B cell (primary cell): Measurements from ENCODE around the gene CHCHD5. TPM values are rescaled to one million over a fixed set of nuclear protein-coding genes. Genes with fewer than 3 reads are reported as not detected.
"Not testable (repeated sequence)": the region's sequence is repeated elsewhere in the genome, so short reads cannot be mapped to it uniquely, and the experiment has no call there.

Experiments
- ATAC-seq: fragments of 200-7000 bp; cut with Tn5 transposase; one replicate; pipeline ENCODE4 v1.10.0; 2021; ENCODE audit warnings: low read depth, mild to moderate bottlenecking, moderate number of reproducible peaks, moderate library complexity
- CTCF ChIA-PET: fragments of 350-600 bp; sonication (Branson Sonifier 250); formaldehyde crosslinking; loops from one replicate; lab custom pipeline; 2021; ENCODE audit warnings: antibody characterized with exemption, inconsistent platforms; lab: Charles Lee
- POLR2A ChIA-PET: fragments of 350-600 bp; sonication (Branson Sonifier 250); formaldehyde crosslinking; loops from one replicate; lab custom pipeline; 2021; ENCODE audit warnings: antibody characterized with exemption; lab: Charles Lee
- DNase-seq: peaks from one replicate; pipeline ENCODE4 v3.0.0; 2013
- H2AFZ ChIP-seq: 2 replicates; pipeline ENCODE4 v1.6.1; 2012; ENCODE audit warnings: mild to moderate bottlenecking, low read depth, low read length; ENCODE audit not compliant: insufficient read depth, poor library complexity, severe bottlenecking
- H3K27ac ChIP-seq, 2 donors: 1 replicate in 1 of 2; 2 replicates in 1 of 2; pipeline ENCODE4 v1.5.1; 2012 to 2013; ENCODE audit warnings: low read length in 2 of 2, mild to moderate bottlenecking in 2 of 2, moderate library complexity in 1 of 2
- H3K27me3 ChIP-seq, 4 experiments: fragments of 200-600 bp in 1 of 4; sonication (generic) in 1 of 4; replicated peaks in 1 of 4; 1 replicate in 2 of 4; 2 replicates in 2 of 4; pipeline versions ENCODE4 v1.6.1 to v1.7.0; 2013 to 2016; ENCODE audit warnings: low read length in 3 of 4, mild to moderate bottlenecking in 2 of 4, mixed read lengths in 1 of 4, moderate library complexity in 1 of 4; ENCODE audit not compliant: insufficient read depth in 4 of 4, control insufficient read depth in 3 of 4; ENCODE audit errors: control extremely low read depth in 1 of 4
- H3K36me3 ChIP-seq, 2 experiments: replicated peaks in 1 of 2; 1 replicate in 1 of 2; 2 replicates in 1 of 2; pipeline versions ENCODE4 v1.6.1 to v1.7.1; 2013; ENCODE audit warnings: low read length in 1 of 2; ENCODE audit not compliant: insufficient read depth in 2 of 2, control insufficient read depth in 1 of 2; ENCODE audit errors: control extremely low read depth in 1 of 2, extremely low read depth in 1 of 2
- H3K4me1 ChIP-seq, 2 donors: fragments of 200-600 bp in 1 of 2; sonication (generic) in 1 of 2; 1 replicate in 1 of 2; 2 replicates in 1 of 2; pipeline versions ENCODE4 v1.5.1 to v1.6.1; 2013 to 2017; ENCODE audit warnings: low read length in 2 of 2; ENCODE audit not compliant: control insufficient read depth in 2 of 2, insufficient read depth in 2 of 2
- H3K4me2 ChIP-seq: replicated peaks from 2 replicates; pipeline ENCODE3; 2012; ENCODE audit warnings: mild to moderate bottlenecking, low read depth, low read length; ENCODE audit not compliant: poor library complexity, severe bottlenecking
- H3K4me3 ChIP-seq, 5 experiments: fragments of 200-600 bp in 1 of 5; sonication (generic) in 1 of 5; 1 replicate in 3 of 5; 2 replicates in 2 of 5; pipeline versions ENCODE4 v1.5.1 to v1.7.0; 2011 to 2016; ENCODE audit warnings: low read length in 4 of 5, mild to moderate bottlenecking in 4 of 5, low read depth in 2 of 5, control low read depth in 1 of 5, moderate library complexity in 1 of 5; ENCODE audit not compliant: insufficient read depth in 1 of 5; ENCODE audit errors: control extremely low read depth in 1 of 5, extremely low read depth in 1 of 5
- H3K79me2 ChIP-seq: fragments of 200-600 bp; sonication (generic); one replicate; pipeline ENCODE4 v1.6.0; 2016; ENCODE audit warnings: low read length; ENCODE audit not compliant: control insufficient read depth, insufficient read depth
- H3K9ac ChIP-seq: fragments of 200-600 bp; sonication (generic); 2 replicates; pipeline ENCODE4 v1.6.1; 2017; ENCODE audit warnings: mild to moderate bottlenecking, low read length, moderate library complexity
- H3K9me3 ChIP-seq, 3 donors: one replicate each; pipeline versions ENCODE4 v1.6.1 to v1.7.1; 2013; ENCODE audit warnings: low read length in 2 of 3; ENCODE audit not compliant: control insufficient read depth in 2 of 3, insufficient read depth in 1 of 3; ENCODE audit errors: control extremely low read depth in 1 of 3
- H4K20me1 ChIP-seq: 2 replicates; pipeline ENCODE4 v1.6.0; 2012; ENCODE audit warnings: mild to moderate bottlenecking, low read length; ENCODE audit not compliant: insufficient read depth, control insufficient read depth, poor library complexity, severe bottlenecking
- H3K27ac Mint-ChIP-seq: one replicate; pipeline ENCODE4 v1.8.0; 2021; ENCODE audit warnings: mixed read lengths
- H3K27me3 Mint-ChIP-seq: one replicate; pipeline ENCODE4 v1.8.0; 2021; ENCODE audit warnings: mixed read lengths
- H3K4me1 Mint-ChIP-seq: one replicate; pipeline ENCODE4 v1.8.0; 2021; ENCODE audit warnings: mixed read lengths
- H3K4me3 Mint-ChIP-seq: one replicate; pipeline ENCODE4 v1.8.0; 2021; ENCODE audit warnings: mixed read lengths
- H3K9me3 Mint-ChIP-seq: one replicate; pipeline ENCODE4 v1.8.0; 2022; ENCODE audit warnings: mixed read lengths; ENCODE audit not compliant: insufficient read depth
- EZH2 ChIP-seq: IDR thresholded peaks from 2 replicates; pipeline ENCODE4 v1.6.1; 2012; ENCODE audit warnings: borderline replicate concordance, low read depth, mild to moderate bottlenecking, moderate library complexity, low read length; ENCODE audit not compliant: insufficient read depth, poor library complexity, severe bottlenecking
- WGBS: methylation state at CpG from one replicate; pipeline ENCODE4 v1.1.5; 2013; ENCODE audit warnings: missing lambda C conversion rate; ENCODE audit not compliant: insufficient coverage; 5-methylcytosine and 5-hydroxymethylcytosine counted together
- intact Hi-C: fragments of 100-400 bp; cut with micrococcal nuclease; formaldehyde crosslinking; loops from one replicate; pipeline ENCODE4 v1.10.0; 2022
- polyA plus RNA-seq: library from polyadenylated mRNA; depleted of rRNA; stranded (reverse); fragments of >200 nt; gene quantifications from 2 replicates; pipeline ENCODE4 v1.2.3, GENCODE V29; 2012
- total RNA-seq, 2 donors: library from RNA; stranded (reverse); fragments of 120-200 nt in 1 of 2; gene quantifications; 1 replicate in 1 of 2; 2 replicates in 1 of 2; pipeline versions ENCODE4 v1.2.3 to v1.2.4, GENCODE V29; 2013 to 2022
- TF ChIP-seq, protein P1 (sequence below): fragments of 200-600 bp; IDR thresholded peaks from one replicate; pipeline ENCODE4 v1.8.0; 2022; ENCODE audit warnings: antibody characterized with exemption, mild to moderate bottlenecking

The CHCHD5 gene
- total and polyA plus RNA-seq, 2 donors (not counting 1 experiment from before 2014, with no cell fraction given), result 19.9 to 34.5 TPM

DNA sequence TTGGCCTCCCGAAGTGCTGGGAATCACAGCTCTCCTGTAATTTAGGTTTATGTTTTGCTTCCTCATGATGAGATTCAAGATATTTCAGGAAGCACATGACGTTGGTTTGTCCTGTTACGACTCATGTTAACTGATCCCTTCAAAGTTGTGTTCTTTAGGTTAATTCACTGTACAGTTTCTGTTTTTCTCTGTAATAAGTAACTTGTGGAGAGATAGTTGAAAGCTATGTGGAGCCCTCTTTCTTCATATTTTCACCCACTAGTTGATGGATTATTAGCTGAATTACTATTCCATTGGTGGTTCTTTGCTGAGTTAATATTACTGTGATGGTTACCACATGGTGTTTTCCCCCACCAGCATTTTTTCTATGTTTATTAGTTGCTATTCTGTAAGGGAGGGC lies 18.3 kb upstream of the CHCHD5 start:
- Histone ChIP-seq H2AFZ (no peak overlapping the region), H4K20me1 (no peaks in the 10 kb centered on the region), H3K36me3 (peaks cover 5 to 72% of the 10 kb centered on the region in 2 experiments), H3K79me2 (peaks cover 5% of the 10 kb centered on the region), H3K4me2 (no peak overlapping the region), H3K27me3 (no peaks in the 10 kb centered on the region), H3K9me3 (peaks cover 0 to 6% (median 5%) of the 10 kb centered on the region in 3 donors), H3K4me3 (no peak overlapping the region), H3K9ac (no peak overlapping the region), H3K4me1 (no peaks in the 10 kb centered on the region), H3K27ac (no peak overlapping the region)
- Mint-ChIP-seq H3K4me1 (no peaks in the 10 kb centered on the region), H3K9me3 (peaks cover 3% of the 10 kb centered on the region), H3K4me3 (no peak overlapping the region), H3K27me3 (no peaks in the 10 kb centered on the region), H3K27ac (no peak overlapping the region)
- no peak for DNase-seq
- ATAC-seq, result no peak
- TF ChIP-seq, protein P1, sequence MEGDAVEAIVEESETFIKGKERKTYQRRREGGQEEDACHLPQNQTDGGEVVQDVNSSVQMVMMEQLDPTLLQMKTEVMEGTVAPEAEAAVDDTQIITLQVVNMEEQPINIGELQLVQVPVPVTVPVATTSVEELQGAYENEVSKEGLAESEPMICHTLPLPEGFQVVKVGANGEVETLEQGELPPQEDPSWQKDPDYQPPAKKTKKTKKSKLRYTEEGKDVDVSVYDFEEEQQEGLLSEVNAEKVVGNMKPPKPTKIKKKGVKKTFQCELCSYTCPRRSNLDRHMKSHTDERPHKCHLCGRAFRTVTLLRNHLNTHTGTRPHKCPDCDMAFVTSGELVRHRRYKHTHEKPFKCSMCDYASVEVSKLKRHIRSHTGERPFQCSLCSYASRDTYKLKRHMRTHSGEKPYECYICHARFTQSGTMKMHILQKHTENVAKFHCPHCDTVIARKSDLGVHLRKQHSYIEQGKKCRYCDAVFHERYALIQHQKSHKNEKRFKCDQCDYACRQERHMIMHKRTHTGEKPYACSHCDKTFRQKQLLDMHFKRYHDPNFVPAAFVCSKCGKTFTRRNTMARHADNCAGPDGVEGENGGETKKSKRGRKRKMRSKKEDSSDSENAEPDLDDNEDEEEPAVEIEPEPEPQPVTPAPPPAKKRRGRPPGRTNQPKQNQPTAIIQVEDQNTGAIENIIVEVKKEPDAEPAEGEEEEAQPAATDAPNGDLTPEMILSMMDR, result no peak
- no peak for TF ChIP-seq EZH2
- WGBS, result 89% methylated on average over 1 of the region's 3 CpGs
- ChIA-PET CTCF (no interaction called here), POLR2A (no interaction called here)
- intact Hi-C loops, result no loop called here

DNA sequence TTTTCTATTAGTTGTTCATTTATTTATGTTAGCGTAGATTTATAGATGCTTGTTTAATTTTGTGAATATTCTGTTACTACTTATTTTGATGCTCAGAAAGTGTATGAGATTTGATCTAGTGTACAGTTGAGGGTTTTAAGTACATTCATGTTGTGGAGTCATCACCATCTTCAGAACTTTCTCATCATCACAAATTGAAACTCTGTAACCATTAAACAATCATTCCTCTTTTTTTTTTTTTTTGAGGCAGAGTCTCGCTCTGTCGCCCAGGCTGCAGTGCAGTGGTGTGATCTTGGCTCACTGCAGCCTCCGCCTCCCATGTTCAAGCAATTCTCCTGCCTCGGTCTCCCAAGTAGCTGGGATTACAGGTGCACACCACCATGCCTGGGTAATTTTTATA lies 17.9 kb upstream of the CHCHD5 start:
- H3K79me2 ChIP-seq, H3K4me3 Mint-ChIP-seq, ATAC-seq, H3K27ac Mint-ChIP-seq, H3K27me3 Mint-ChIP-seq, H3K27ac ChIP-seq, H3K4me2 ChIP-seq, H3K4me3 ChIP-seq, H3K9me3 Mint-ChIP-seq, H3K4me1 Mint-ChIP-seq, H4K20me1 ChIP-seq, DNase-seq, CTCF ChIA-PET, H3K27me3 ChIP-seq, H3K9me3 ChIP-seq, H2AFZ ChIP-seq, intact Hi-C loops, H3K9ac ChIP-seq, POLR2A ChIA-PET, H3K4me1 ChIP-seq: not testable (repeated sequence)
- 100% methylated on average over 1 of the region's 5 CpGs for WGBS
- H3K36me3 ChIP-seq, result peaks cover 5 to 72% of the 10 kb centered on the region in 2 experiments
